NCI-H1092 treated with DMSO at 0.1 percent for 48 hours (cell line): ENCODE data around the gene RASSF3.
"Not testable (repeated sequence)": the region's sequence is repeated elsewhere in the genome, so short reads cannot be mapped to it uniquely, and the experiment has no call there.

Experiments used
- DNase-seq: peaks from one replicate; lab custom pipeline; 2025; lab: John Stamatoyannopoulos, UW

Gene RASSF3

GRCh38 chr12:64633940-64634337, 23.6 kb downstream of the RASSF3 start:
- no peak for DNase-seq

DNA sequence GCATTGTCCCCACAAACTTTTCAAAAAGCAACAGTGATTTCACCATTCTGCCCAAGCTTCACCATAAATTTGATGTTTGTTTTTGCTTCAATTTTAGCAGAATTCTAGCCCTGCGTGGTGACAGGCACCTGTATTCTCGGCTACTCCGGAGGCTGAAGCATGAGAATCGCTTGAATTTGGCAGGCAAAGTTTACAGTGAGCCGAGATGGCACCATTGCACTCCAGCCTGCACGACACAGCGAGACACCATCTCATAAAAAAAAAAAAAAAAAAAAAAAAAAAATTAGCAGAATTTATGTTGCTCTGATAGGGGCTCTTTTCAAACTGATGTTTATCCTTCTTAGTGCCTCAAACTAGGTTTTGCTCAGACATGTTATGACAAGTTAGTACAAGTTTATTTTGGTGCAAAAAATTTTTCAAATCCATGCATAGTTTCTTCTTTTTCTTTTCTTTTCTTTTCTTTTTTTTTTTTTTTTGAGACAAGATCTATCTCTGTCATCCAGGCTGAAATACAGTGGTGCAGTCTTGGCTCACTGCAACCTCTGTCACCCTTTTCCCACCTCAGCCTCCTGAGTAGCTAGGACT, 24.3 kb downstream of the RASSF3 start:
- no peak for DNase-seq

GRCh38 chr12:64635356-64635998, 25.2 kb downstream of the RASSF3 start:
- no peak for DNase-seq

DNA sequence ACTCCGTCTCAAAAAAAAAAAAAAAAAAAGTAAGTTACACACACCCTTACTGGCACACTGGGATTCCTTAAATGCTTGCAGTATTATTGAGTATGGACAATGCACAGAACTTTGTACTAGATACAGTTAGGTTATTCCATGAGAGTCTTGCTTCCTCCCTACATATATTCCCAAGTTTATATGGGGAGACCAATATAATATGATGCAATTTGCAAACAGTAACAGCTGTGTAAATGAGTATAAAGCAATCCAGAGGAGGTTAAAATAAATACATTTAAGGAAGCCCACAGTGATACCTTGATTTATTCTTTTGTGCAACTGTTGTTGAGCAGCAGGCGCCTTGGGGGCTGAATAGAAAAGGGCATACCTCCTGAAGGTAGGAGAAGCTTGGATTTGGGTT, 26.6 kb downstream of the RASSF3 start:
- DNase-seq: no peak

- no peak for DNase-seq
These were observed 29.2 kb downstream of the RASSF3 start for GRCh38 chr12:64639466-64639865.

DNA sequence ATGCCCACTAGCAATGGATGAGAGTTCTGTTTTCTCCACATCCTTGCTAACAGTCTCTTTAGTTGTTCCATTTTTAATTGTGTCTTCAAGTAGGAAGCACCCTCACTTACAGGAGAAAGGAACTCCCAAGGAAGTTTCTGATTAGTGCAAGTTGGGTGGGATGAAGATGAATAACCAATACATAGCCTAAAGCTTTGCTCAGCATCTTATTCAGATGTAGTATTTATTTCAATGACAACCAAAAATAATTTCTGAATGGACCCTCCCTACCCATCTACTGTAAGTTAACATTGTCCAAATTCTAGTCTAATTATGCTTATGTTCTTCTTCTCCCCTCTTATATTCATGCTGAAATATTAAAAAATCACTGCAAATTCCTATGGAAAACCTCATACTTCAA, 36.0 kb downstream of the RASSF3 start:
- no peak for DNase-seq

DNA sequence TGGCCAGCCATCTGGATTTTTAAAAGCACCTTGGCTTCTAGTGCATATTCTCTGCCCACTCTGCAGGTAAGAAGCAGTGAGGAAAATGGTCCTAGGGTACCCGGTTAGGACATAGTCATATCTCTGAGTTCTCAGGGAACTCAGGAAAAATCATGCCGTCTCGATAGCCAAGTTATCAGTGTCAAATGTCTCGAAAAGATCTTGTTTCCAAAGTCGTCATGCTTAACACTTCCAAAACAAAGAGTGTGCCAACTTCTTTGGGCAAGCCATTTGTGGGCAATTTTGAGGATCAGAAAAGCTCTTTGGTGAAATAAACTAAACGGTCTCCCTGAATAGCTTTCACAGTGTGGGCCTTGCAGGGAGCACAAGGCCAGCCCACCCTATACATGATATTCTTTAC, 39.2 kb downstream of the RASSF3 start:
- no peak for DNase-seq

DNA sequence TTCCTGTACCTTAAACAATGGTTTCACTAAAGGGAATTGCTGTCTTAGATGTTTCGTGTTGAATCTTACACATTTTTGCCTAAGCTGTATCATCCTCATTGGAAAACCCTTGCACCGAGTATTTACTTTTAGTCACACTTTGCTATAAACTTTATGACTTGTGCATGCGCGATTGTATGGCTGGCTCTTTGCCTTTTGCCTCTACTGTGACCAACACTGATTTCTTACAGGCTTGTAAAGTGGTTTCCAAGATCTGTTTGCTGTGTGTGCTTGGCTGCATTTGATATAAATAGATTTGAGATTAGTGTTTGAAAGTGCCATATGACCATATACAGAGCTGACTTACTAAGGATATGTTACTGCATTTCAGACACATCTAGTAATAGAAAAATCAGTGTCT, 40.5 kb downstream of the RASSF3 start:
- DNase-seq: no peak

GRCh38 chr12:64652346-64652745, 42.1 kb downstream of the RASSF3 start:
- no peak for DNase-seq

DNA sequence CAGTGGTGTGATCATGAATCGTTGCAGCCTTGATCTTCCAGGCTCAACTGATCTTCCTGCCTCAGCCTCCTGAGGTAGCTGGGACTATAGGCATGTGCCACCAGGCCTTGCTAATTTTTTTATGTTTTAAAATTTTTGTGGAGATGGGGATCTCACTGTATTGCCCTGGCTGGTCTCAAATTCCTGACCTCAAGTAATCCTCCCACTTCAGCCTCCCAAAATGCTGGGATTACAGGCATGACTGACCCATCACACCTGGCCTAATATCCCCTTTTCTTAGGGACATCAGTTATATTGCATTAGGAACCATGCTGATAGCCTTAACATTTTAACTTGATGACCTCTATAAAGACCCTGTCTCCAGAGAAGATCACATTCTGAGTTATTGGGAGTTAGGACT, 42.8 kb downstream of the RASSF3 start:
- no peak for DNase-seq

DNA sequence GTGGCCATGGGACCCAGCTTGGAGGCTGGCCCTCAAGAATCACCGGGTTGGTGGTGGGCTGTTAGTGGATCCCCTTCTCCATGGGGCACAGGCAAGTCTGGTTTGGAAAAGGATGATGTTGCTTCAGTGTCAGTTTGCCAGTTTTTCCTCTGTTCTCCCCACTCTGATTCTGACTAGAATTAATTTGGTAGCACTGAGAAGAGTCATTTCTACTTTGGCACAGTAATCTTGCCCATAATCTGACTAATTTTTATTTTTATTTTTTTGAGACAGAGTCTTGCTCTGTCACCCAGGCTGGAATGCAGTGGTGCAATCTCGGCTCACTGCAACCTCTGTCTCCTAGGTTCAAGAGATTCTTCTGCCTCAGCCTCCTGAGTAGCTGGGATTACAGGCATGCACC, 43.6 kb downstream of the RASSF3 start:
- not testable (repeated sequence) for DNase-seq

DNA sequence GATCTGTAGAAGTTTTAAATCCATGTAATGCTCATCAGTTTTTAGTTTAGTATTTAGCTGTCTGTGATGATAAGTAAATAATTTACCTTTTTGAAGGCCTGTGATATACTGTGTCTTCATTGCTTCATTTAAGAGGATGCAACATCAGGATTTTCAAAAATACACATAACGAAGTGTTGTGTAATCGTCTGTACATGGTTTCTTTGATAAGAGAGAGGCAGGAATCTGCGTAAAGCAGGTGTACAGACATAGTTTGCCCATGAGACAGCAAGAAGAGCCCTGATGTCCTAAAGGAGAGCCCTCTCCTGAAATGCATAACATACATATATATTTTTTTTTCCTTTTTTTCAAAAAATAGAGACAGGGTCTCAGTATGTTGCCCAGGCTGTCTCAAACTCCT, 44.8 kb downstream of the RASSF3 start:
- DNase-seq: no peak

DNA sequence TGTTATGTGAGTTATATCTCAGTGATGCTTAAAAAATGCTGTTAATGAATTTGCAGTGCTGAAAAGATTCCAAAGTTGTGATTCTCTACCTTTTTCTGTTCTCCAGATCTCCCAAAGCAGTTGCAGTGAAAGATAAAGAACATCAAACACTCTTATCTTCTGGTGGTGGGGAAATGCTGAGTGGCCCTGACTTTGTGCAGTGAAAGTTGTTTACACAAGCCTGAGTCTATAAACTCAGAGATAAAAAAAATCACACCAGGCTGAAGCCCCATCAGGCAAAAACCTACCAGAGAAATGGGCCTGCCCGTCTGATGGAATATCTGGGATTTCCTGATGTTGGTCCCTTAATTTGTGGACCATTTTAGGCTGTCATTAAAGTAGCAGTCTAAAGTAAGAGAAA, 46.1 kb downstream of the RASSF3 start:
- no peak for DNase-seq

DNA sequence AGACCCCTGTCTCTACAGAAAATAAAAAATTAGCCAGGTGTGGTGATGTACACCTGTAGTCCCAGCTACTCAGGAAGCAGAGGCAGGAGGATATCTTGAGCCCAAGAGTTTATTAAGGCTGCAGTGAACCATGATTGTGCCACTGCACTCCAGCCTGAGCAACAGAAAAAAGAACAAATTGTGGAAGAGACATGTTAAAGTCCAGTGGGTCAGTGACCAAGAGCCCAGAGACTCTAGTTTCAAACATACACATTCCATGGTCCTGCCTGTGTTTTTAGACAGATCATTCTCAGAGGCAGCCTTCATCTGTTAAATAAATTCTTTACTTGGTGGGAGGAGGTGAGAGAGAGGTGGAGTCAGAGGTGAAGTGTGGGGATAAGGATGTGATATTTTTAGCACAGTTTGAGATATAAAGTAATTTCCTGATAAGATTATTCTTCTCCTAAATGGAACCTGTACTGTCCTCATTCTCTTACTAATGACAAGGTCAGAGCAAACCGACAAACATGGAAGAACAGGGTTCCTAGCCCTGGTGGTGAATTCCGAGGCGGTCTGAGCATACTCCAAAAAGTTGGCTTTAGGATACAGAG, 48.7 kb downstream of the RASSF3 start:
- DNase-seq: no peak

DNA sequence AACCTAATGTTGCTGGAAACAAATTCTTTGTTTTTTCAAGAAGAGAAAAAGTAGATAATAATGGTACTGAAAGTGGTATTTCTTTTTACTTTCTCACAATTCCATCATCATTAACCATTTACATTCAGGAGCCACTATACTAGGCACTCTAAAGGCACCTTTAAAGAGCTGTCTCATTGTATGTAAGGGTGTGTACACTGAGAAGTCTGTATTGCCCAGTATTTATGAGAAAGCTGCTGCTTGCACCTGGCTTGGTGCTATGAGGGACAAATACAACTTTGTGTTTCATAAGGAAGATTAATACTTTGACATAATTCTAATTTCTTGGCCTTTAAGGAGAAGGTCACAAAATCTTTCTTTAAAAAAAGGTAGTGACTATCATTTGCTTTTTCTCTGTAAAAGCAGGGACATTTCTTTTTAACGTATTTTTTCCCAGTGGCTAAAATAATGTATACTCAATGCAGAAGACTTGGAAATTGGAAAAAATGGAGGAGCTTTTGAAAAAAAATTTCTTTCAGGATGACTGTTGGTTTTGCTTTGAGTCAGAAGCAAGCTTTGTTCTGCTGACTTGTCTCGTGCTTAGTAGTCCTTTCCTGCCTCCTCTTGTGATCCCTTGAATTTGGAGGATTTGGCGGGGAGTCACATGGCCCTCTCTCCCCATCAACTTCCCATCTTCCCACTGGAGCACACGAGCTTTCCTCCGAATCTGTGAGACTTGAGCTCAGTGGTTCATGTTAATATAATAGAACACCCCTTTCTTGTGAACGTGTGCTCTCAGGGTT, 50.1 kb downstream of the RASSF3 start:
- no peak for DNase-seq

DNA sequence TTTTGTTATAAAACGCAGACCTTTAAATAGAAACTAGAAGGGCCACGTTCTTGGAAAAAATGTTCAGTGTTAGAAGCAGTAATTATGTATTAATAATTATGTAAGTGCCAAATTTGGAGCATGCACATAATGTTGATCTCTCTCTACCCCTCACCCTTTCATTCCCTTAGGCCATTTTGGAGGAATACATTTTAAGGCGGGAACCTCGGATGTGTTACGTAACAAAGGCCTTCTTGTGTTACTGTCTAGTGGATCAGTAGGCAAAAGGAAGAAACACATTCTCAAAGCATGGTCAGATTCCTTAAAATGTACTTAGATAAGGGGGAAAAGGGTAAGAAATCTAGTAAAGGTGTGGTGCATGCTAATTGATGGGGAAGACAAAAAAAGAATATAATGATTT, 52.7 kb downstream of the RASSF3 start:
- no peak for DNase-seq

GRCh38 chr12:64665514-64665913, 55.2 kb downstream of the RASSF3 start:
- DNase-seq: no peak

DNA sequence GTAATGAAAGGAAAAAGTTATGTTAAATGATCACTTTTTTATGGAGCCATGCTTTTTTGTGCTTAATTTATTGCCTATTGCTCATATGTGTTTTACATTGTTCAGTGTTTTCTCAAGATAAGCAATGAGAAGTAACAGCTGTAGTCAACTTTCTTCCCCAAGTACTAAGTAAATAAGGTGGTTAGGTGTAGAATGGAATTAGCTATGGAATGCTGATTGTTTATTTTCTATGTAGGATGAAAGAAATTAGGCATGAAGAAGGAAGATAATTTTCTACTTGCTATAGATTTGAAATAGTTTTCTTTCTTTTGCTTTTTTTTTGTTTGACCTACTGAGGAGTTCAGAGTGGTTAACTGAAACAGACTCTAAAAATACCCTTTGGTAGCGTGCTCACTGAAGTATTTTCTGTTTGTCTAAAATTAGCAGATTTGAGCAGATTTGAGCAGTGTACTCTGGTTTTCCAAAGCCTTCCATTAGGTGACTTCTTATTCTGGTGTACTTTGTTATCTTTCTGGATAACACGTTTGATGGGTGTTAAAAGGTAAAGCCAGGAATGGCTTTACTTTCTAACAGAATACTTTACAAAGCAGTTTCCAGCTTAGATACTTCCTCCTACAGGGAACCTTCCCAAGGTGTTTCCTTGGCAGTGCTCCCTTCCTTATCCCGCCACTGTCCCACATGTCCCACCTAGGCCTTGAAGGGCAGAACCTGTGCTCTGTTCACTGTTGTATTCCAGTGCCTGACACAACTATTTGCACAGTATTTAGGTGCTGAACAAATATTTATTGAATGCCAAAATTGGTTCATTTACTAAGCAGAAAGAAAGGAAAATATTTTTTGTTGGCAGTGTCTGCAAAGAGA, 56.0 kb downstream of the RASSF3 start:
- no peak for DNase-seq

DNA sequence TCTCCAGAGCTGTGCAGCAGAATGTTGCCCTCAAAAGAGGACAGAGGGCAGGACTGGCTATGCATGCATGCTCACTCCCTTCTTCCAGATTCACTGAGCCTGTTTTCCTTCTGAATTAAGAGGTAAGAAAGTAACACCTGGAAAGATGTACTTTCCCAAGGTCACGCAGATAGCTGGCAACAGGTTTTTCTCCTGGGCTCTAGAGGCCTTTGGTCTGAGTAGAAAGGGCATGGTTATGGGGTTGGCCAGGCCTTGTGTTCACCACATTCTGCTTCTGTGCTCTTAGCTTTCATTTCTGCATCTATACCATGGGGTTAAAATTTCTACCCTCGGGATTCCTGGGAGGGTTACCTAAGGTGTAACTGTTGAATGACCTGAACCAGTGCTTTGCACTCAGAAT, 57.5 kb downstream of the RASSF3 start:
- no peak for DNase-seq

DNA sequence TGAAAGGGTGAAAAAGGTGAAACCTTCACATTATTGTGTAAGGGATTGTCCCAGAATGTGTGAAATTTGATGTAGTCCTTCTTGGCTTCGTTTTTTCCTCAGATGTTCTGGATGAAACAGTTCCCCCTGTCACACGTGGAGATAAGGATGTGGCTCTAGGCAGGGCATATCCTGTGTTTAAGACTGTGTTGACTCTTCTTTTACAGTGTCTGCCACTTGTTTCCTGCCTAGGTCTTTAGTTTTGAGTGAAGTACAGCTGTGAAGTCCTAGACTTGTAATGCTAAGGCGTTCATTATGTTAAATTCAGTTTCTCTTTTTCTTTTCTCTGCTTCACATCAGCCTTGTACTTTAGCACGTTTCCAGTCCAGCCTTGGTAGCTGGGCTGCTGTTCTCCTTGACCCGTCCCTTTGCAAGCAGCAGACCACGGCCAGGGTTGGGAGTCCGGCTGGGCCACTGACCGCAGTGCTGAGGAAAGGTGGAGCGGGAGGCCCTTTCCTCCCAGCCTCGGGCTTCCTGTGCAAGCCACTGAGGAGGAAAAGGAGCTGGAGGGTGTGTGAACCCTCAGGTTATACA, 59.1 kb downstream of the RASSF3 start:
- peak; percentile 33 for DNase-seq

- no peak for DNase-seq
These were observed 59.7 kb downstream of the RASSF3 start for GRCh38 chr12:64670019-64670418.
